Measurements from ENCODE around the gene MYO1E.

GRCh38 chr15:59120937-59121336 is 251.7 kb downstream of the MYO1E start:
- TF ChIP-seq CTCF (conservative IDR thresholded peaks at IDR 0.05; ENCODE audit: low read depth, low read length) (no peak), EZH2phosphoT487 (IDR thresholded peaks at IDR 0.05; ENCODE audit: borderline replicate concordance, low read length) (no peak)
